C4-2B (cell line): ENCODE results near the gene SIL1.

ENCODE experiments used
- H3K27ac ChIP-seq: fragments of 450-650 bp; 2 replicates; pipeline ENCODE4 v1.5.1; 2017
- ZFX ChIP-seq: fragments of 450-650 bp; IDR thresholded peaks from 2 replicates; pipeline ENCODE4 v1.6.1; 2017
- TF ChIP-seq, protein P1 (sequence below): fragments of 450-650 bp; conservative IDR thresholded peaks from 2 replicates; pipeline ENCODE4 v1.5.1; 2017; ENCODE audit warnings: mild to moderate bottlenecking

Gene SIL1

DNA sequence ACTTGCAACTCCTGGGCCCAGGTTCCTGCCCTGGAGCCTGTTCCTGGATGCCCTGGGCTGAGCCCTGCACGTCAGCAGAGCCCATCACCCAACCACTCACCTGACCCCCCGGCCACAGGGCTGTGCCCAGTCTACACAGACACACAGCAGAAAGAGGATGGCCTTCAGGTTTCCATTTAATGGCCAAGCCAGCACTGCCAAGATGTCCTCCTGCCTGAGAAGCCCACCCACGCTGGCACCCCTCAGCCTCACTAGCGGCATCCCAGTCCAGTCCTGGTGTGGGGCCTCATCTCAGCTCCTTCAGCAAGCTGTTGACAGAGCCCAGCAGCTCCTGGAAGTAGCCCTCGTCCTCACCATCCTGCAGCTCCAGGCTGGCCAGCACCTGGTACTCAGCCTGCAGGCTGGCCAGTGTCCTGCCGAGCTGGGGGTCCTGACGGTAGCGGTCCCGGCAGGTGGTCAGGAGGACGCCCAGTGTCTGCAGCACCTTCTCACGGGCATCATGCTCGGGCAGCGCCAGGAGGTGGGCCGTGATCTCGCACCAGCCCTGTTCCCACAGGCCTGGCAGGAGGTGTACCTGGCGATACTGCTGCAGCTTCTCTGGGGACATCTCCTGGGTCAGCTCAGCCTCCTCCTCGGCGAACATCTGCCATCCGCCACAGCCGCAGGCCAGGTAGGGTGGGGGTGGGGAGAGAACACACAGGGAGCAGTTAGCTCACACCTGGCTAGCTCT lies 251.2 kb downstream of the SIL1 start:
- no peak overlapping the region for H3K27ac ChIP-seq
- TF ChIP-seq, protein P1, sequence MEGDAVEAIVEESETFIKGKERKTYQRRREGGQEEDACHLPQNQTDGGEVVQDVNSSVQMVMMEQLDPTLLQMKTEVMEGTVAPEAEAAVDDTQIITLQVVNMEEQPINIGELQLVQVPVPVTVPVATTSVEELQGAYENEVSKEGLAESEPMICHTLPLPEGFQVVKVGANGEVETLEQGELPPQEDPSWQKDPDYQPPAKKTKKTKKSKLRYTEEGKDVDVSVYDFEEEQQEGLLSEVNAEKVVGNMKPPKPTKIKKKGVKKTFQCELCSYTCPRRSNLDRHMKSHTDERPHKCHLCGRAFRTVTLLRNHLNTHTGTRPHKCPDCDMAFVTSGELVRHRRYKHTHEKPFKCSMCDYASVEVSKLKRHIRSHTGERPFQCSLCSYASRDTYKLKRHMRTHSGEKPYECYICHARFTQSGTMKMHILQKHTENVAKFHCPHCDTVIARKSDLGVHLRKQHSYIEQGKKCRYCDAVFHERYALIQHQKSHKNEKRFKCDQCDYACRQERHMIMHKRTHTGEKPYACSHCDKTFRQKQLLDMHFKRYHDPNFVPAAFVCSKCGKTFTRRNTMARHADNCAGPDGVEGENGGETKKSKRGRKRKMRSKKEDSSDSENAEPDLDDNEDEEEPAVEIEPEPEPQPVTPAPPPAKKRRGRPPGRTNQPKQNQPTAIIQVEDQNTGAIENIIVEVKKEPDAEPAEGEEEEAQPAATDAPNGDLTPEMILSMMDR, result no peak

DNA sequence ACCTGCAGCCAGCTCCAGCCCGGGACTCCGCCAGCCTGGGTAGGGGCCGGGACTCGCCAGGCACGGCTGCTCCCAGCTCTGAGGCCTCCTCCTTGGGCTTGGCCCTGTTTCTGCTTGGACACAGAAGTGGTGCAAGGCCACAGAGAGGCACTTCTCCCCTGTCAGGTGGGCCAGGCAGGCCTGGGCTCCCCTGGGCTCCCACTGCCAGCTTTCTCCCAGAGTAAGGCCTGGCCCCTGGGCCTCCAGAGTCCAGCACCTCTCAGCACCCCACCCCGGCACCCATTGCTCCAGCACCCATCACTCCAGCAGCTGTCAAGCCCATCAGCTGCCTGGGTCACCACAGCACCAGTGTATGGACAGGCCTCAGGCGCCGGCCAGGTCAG lies 251.9 kb downstream of the SIL1 start:
- TF ChIP-seq, protein P1, result no peak
- TF ChIP-seq ZFX, result no peak
- H3K27ac ChIP-seq, result no peak overlapping the region

DNA sequence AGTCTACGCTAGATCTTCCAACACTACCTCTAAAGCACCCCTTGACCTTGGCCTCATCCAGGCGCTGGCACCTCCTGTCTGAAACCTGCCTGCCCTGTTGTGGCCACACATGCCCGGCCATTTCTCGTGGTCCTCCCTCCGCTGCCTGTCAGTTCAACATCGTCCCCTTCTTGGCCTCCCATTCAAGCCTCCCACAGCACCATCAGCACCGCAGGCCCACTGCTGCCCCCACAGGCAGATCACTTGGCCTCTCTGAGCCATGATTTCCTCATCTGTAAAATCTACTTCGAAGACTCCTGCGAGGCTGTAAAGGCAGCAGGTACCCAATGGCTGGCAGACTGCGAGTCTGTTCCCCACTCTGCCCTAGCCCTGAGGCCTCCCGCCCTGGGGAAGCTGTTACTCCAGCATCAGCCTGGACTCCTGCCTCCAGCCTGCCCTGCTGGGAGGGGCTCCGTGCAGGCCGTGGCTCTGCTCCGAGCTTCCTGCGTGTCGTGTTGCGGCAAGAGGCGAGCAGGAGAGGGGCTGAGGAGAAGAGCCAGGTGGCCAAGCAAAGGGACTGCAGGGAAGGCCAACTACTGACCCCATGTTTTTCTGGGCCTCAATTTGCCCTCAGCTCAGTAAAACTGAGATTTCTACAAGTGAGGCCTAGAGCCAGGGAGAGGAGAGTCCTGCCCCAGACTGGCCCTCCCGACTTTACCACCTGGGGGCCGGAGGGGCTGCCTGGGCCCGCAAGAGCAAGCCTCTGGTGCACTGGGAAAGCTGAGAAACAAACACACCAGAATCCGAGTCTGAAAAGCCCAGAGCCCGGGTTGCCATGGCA lies 252.5 kb downstream of the SIL1 start:
- TF ChIP-seq, protein P1, result no peak
- no peak for TF ChIP-seq ZFX
- H3K27ac ChIP-seq, result no peak overlapping the region

DNA sequence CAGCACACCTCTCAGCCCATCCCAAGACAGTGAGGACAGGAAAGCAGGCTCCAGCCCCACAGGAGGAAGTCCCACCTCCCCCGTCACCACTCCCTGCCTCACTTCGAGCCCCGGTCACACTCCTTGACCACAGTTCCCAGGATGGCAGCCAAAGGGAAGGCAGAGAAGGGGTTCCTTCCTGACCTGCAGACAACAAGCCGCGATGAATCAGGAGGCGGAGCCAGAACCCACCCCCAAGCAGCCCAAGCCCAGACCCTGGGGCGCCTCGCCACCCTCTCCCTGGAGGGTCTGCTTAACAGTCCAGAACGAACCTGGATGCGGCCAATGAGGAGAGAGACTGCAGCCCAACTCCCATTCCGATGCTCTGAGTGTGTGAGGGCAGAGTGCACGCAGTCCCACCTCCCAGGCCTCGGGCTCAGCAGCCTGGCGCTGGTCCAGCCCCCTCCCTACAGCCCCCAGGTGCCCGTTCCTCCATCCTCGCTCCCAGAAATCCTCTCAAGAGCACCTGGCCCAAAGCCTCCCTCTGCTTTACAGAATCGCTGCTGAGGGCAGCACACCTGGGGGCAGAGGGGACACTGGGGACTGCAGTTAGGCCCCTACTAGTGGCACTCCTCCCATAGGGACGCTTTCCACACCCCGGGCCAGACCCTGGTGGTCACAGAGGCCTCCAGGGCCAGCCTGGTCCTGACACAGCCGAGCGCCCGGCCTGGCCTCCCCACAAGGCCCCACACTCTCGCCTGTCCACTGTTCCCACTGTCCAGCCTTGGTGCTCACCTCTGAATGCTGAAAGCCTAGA lies 253.4 kb downstream of the SIL1 start:
- H3K27ac ChIP-seq, result no peak overlapping the region
- no peak for TF ChIP-seq ZFX
- TF ChIP-seq, protein P1, result no peak

DNA sequence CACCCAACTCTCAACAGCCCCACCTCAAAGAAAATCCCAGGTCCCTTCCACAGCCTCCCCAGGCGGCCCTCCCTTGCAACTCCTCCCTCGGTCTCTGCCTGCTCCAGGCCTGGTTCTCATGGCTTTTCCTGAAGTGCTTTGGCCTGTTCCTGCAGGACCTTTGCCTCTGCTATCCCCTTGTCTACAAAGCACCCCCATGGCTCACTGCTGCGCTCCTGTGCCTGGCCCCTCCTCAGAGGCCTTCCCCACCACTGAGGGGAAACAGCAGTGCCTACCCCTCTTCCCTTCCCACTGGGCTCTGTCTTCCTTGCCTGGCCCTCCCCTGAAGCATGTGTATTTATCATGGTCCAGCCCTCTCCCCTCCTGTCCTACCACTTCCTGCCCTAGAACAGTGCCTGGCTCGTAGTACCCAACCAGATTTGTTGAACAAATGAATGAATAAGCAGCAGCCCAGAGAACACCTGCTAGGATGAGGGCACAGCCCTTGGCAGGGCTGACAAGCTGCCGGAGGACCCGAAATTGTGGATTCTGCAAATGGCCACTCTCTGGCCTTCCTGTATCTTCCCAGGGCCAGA lies 254.5 kb downstream of the SIL1 start:
- H3K27ac ChIP-seq, result no peak overlapping the region
- TF ChIP-seq, protein P1, result no peak
- TF ChIP-seq ZFX, result no peak

DNA sequence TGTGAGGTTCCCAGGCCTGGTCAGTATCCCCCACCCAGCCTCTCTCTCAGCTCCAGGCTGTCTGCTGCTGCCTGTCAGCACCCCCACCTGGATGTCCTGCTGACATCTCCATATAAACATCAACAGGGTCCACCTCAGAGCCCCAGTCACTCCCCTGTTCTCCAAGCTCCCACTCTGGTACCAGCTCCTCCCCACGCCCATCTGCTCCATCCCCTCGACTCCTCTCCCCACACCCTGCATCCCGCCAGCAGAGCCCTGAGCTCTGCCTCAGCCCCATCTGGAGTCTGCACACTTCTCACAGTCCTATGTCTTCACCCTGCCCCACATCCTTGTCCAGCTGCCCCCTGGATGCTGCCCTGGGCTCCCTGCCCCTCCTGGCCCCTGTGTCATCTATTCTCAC lies 255.3 kb downstream of the SIL1 start:
- no peak overlapping the region for H3K27ac ChIP-seq

More for the DNA sequence above, 255.3 kb downstream of the SIL1 start:
- no peak for TF ChIP-seq ZFX
- TF ChIP-seq, protein P1, result no peak
